Ovary (tissue), 3 donors: ENCODE data around the gene HERC3.

Experiments
- POLR2A ChIP-seq: fragments of 450-650 bp; IDR thresholded peaks from one replicate; pipeline ENCODE4 v1.6.1; 2017; ENCODE audit warnings: antibody characterized with exemption, mild to moderate bottlenecking, moderate library complexity
- TF ChIP-seq, protein P1 (sequence below), 3 donors: fragments of 450-650 bp in 2 of 3; fragments of 200-600 bp in 1 of 3; IDR thresholded peaks; one replicate each; pipeline versions ENCODE4 v1.5.1 to v1.8.0; 2016 to 2022; ENCODE audit warnings: antibody characterized with exemption in 3 of 3, mild to moderate bottlenecking in 1 of 3
- donor health status: DM: no; HTN: no; CAD: no.

DNA sequence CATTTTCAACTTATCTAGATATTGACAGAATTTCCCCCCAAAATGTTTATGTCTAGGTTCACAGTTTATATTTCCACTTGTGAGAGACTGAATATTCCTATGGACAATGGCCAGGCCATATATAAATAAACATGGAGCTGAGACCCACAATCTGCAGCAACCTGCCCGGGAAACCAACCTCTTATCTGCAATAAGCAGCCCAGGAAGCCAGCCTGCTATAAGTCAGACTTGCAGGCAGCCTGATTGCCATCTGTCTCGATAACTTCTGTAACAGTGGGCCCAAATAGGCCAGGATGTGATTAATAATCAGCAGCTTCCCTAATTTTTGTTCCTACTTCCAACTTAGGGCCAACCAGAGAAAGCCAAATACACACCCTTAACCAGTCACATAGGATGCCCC, 110.5 kb downstream of the HERC3 start:
- TF ChIP-seq, protein P1, sequence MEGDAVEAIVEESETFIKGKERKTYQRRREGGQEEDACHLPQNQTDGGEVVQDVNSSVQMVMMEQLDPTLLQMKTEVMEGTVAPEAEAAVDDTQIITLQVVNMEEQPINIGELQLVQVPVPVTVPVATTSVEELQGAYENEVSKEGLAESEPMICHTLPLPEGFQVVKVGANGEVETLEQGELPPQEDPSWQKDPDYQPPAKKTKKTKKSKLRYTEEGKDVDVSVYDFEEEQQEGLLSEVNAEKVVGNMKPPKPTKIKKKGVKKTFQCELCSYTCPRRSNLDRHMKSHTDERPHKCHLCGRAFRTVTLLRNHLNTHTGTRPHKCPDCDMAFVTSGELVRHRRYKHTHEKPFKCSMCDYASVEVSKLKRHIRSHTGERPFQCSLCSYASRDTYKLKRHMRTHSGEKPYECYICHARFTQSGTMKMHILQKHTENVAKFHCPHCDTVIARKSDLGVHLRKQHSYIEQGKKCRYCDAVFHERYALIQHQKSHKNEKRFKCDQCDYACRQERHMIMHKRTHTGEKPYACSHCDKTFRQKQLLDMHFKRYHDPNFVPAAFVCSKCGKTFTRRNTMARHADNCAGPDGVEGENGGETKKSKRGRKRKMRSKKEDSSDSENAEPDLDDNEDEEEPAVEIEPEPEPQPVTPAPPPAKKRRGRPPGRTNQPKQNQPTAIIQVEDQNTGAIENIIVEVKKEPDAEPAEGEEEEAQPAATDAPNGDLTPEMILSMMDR (IDR thresholded peaks at IDR 0.05) = no peak
- TF ChIP-seq POLR2A = no peak
